Choroid plexus epithelial cell (primary cell): ENCODE results near the gene ERI2.

Source experiments
- DNase-seq: peaks from one replicate; pipeline ENCODE4 v3.0.0-alpha.2; 2010; ENCODE audit warnings: low read depth
- H3K4me3 ChIP-seq: 2 replicates; pipeline ENCODE4 v1.5.1; 2011; ENCODE audit warnings: low read depth, mild to moderate bottlenecking, control low read depth, low read length, moderate library complexity
- TF ChIP-seq, protein P1 (sequence below): conservative IDR thresholded peaks from 2 replicates; pipeline ENCODE4 v1.5.1; 2011; ENCODE audit warnings: low read depth, mild to moderate bottlenecking, control low read depth, inconsistent platforms, low read length, moderate library complexity

The ERI2 gene

GRCh38 chr16:20803192-20803560, 3.1 kb downstream of the ERI2 start:
- H3K4me3 ChIP-seq, result no peak overlapping the region
- TF ChIP-seq, protein P1, sequence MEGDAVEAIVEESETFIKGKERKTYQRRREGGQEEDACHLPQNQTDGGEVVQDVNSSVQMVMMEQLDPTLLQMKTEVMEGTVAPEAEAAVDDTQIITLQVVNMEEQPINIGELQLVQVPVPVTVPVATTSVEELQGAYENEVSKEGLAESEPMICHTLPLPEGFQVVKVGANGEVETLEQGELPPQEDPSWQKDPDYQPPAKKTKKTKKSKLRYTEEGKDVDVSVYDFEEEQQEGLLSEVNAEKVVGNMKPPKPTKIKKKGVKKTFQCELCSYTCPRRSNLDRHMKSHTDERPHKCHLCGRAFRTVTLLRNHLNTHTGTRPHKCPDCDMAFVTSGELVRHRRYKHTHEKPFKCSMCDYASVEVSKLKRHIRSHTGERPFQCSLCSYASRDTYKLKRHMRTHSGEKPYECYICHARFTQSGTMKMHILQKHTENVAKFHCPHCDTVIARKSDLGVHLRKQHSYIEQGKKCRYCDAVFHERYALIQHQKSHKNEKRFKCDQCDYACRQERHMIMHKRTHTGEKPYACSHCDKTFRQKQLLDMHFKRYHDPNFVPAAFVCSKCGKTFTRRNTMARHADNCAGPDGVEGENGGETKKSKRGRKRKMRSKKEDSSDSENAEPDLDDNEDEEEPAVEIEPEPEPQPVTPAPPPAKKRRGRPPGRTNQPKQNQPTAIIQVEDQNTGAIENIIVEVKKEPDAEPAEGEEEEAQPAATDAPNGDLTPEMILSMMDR, result no peak

DNA sequence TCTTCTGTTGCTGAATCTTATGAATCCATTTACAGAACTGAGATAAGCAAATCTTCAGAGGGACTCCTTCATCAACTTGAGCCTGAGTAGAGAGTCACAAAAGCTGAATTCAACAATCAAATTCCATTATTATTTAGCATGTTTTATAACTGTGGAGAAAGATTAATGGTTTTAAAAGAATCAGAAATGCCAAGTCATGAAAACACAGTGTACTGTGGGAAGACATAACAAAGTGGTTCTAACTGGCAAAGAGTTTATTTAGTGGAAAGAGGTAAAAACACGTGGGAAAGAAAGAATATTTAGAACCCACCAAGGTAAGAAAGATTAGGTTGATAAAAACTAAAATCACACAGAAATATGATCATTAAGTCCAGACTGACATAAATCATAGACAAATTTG, 5.0 kb downstream of the ERI2 start:
- TF ChIP-seq, protein P1, result no peak
- no peak overlapping the region for H3K4me3 ChIP-seq
- DNase-seq, result no peak

More at GRCh38 chr16:20803192-20803560, 3.1 kb downstream of the ERI2 start:
- DNase-seq, result no peak

DNA sequence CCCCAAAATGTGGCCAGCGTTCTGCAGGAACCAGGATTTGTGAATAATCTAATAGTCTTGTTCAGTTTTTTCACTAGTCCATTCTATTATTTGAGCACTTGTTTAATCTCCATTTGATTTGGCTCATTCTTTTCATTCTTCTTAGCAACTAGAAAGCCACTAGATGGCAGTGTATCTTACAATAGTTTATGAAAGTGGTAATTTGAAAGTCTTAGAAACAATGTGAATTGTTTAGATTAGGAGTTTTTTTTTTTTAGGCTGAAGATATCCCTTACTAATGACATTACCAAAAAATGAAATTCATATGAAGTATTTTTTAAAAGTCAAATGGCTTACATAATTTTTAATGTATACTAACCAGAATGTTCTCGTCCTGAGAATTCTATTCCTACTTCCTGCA, 6.7 kb downstream of the ERI2 start:
- DNase-seq, result peak; percentile 65
- TF ChIP-seq, protein P1, result peak; percentile 58
- H3K4me3 ChIP-seq, result no peak overlapping the region

DNA sequence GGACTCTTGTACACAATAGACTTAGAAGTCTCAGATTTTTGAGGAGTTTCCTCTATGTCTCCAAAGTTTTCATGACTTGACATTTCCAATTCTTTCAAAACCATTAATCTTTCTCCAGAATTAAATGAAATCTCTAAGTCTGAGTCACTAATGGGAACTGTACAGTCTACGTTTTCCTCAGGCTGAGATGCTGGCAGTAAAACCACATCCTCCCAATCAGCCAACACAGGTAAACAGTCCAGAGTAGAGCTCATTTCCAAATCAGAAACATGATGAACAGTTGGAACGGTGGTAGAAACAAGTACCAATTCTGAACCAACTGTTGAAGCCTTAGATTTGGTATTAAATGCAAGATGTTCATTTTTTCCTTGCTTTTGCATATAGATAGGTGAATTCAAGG, 7.9 kb downstream of the ERI2 start:
- TF ChIP-seq, protein P1, result no peak
- DNase-seq, result no peak
- H3K4me3 ChIP-seq, result no peak overlapping the region

- DNase-seq, result peak; percentile 13
- H3K4me3 ChIP-seq, result no peak overlapping the region
Measured at GRCh38 chr16:20791923-20792612, 14.2 kb downstream of the ERI2 start.

DNA sequence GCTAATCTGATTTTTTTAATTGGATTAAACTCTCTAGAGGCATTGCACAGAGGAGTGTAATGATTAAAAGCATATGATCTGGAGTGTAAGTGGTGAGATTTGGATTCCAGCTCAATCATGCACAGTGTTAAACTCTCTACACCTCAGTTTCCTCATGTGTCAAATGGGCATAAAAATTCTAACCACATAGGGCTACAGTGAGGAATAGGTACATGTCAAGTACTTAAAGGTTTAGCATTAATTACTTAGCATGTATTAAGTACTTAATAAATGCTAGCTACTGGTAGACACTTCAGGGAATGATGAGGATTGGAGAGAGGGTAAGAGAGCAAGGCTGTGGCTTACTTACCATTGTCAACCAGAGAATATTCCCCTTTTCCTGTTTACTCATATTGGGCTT, 17.1 kb downstream of the ERI2 start:
- H3K4me3 ChIP-seq, result no peak overlapping the region
- TF ChIP-seq, protein P1, result no peak
- no peak for DNase-seq

More at GRCh38 chr16:20791923-20792612, 14.2 kb downstream of the ERI2 start:
- TF ChIP-seq, protein P1, result no peak

- TF ChIP-seq, protein P1, result no peak
- no peak overlapping the region for H3K4me3 ChIP-seq
- DNase-seq, result no peak
Measured at GRCh38 chr16:20784204-20784603, 22.1 kb downstream of the ERI2 start.
